HG02798 (cell line): ENCODE data around the gene FIZ1.

Experiments
- ATAC-seq: cut with Tn5 transposase; IDR thresholded peaks from one replicate; pipeline ENCODE4 v1.9.1; 2021; ENCODE audit warnings: mild to moderate bottlenecking; ENCODE audit not compliant: unreplicated experiment, poor library complexity

FIZ1 gene

DNA sequence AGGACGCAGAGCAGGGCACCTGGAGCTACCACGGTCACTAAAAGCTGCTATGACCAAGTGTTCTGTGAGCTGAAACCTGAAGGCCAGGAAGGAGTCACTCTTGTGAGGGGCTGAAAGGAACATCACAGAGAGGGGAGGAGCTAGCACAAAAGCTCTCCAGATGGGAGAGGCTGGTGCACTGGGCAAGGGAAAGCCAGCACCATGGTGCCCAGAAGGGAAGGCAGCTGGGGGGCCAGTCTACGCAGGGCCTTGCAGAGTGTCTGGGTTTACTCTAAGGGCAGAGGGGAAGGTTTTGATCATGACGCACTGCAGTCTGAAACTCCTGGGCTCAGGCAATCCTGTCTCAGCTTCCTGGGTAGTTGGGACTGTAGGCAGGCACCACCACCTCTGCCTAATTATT, 37.4 kb upstream of the FIZ1 start:
- ATAC-seq, result no peak

DNA sequence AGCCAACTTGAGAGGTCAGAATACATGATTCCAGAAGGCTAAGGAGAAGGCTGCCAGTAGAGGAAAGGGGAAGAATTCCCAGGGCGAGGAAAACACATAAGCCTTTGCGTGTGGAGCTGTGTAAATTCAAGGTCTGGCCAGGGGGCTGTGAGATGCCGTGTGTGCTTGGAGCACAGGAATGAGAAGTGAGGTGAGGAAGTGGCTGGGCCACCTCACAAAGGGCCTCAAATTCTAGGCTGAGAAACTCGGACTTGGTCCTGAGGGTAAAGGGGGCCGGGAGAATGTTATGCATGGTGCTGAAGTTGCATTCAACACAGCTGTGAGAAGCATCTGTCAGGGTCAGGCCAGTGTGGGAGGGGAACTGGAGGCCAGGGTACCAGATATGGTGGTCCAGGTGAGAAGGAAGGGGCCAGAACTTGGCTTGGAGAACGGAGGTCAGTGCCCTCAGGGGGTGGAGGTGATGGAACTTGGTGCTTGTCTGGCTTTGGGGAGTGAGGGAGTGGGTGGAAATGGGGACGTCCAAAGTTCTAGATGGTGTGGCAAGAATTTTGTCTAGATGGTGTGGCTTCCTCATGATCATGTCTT, 36.6 kb upstream of the FIZ1 start:
- ATAC-seq, result no peak

DNA sequence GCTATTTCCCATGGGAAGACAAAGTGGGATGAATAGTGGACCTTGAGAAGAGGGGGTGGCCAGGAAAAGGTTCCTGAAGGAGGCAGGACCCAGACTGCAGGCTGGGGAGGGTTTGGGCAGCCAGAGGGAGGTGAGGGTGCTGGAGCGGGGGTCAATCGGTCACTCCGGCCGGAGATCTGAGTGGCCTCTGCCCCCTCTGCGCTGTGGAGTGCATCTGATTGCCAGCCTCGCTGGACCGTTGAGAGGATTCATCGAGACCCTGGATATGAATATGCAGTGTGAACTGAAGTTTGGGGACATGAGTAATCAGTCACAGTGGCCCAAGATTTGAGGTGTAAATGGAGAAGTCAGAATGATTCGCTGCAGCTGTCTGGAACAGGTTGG, 36.0 kb upstream of the FIZ1 start:
- ATAC-seq, result no peak

DNA sequence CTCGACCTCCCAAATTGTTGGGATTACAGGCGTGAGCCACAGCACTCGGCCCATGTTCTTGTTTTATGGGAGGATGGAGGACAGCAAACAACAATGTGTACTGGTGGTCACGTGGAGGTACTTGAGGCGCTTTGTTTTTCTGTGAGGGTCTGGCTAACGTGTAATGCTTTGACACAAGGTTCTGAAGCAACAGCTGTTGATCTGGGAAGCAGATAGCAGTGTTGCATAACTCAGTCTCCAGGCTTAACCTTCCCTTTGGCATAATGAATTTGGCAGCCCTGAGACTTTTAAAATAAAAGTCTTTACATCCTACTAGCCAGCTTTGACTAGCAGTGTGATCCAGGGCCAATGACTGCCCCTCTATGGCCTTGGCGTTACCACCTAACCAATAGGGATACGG, 34.5 kb upstream of the FIZ1 start:
- ATAC-seq, result no peak

DNA sequence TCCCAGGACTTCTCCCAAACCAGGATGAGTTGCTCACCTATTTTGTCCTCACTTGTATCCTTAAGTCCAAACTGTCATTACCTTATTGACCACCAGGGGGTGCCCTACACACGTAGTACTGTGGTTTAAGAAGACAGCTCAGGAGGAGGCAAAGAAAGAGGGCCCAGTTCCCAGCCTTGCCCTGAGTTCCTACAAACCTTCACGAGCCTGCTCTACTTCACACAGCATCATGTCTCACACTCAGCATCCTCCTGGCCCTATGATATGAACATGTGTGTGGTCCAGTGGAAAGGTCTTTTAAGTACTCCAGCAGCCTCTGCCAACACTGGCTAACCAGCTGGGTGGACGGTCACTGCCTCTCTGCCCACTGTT, 33.1 kb upstream of the FIZ1 start:
- ATAC-seq, result peak; percentile 40

DNA sequence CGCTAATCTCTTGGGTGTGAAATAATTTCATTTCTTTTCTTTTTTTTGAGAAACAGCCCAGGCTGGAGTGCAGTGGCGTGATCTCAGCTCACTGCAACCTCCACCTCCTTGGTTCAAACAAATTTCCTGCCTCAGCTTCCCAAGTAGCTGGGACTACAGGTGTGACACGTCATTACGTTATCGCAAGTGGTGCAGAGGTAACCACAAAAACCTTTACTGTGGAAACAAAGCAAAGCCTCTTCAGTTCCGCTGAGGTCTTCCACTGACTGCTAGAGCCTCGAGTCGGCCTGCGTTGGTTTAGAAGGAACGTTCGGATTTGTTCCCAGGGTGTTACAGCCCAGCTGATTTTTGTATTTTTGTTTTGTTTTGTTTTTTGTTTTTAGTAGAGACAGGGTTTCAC, 27.0 kb upstream of the FIZ1 start:
- ATAC-seq, result no peak

DNA sequence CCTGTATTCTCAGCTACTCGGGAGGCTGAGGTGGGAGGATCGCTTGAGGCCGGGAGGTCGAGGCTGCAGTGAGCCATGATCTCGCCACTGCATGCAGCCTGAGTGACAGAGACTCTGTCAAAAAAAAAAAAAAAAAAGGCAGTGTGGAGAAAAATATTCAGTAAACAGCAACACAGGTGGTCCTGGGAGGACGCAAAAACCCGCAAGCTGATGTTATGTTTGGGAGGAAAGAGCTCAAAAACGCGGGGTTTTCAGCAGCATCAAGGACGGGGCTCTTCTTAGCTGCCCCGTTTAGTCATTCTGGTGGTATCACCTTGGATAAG, 25.6 kb upstream of the FIZ1 start:
- ATAC-seq, result no peak

DNA sequence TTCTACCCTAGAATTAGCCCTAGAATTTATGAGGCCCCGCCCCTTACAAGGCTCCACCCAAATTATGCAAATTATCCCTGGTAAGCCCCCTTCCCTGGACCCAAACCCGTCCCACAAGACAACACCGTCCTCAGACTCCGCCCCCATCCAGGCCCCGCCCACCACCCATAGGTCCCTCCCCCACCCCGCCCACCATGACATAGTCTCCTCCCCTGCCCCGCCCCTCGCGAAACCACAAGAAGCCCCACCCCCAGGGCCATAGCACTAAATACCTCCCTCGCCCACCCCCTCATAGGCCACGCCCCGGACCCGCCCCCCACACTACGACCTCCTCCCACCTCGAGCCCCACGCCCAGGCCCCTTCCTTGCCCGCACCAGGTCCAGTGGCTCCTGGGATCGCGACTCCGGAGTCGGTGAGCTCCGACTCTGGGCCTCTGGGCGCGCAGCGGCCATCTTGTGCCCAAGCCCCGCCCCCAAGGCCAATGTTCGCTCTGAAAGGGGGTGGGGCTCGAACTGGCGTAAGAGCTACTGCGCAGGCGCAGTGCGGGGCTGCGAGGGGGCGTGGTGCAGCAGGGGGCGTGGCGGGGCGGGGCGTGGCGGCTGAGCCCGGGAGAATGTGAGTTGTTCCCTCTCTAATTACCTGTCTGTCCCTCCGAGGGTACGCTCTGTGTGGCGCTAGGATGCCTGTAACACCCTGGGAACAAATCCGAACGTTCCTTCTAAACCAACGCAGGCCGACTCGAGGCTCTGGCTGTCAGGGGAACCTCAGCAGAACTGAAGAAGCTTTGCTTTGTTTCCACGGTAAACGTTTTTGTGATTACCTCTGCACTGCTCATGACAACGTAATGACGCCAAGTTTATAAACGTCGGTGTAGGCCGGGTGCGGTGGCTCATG, 25.0 kb upstream of the FIZ1 start, which contains the start of gene ZNF784:
Gene ZNF784, minus strand, starts transcription at position 458 of the 895 bp plus-strand sequence. Its CDS starts 5 bp downstream, at position 453.
- ATAC-seq, result peak; percentile 90

DNA sequence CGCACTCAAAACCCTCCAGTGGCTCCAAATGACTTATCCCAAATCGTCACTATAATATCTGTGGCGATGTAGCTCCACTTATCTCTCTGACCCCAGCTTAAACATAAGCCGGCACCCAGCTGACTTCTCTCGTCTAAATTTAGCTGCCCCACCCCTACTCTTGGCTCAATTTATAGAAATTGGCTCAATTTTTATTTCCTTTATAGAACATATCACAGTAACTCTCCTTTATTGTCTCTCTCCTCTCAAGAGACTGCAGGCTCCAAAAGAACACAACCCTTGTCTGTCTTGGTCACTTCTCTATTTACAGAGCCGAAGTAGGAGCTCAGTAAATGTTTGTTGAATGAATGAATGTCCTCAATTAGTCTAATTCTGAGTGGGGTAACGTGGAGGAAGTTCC, 24.2 kb upstream of the FIZ1 start:
- no peak for ATAC-seq

DNA sequence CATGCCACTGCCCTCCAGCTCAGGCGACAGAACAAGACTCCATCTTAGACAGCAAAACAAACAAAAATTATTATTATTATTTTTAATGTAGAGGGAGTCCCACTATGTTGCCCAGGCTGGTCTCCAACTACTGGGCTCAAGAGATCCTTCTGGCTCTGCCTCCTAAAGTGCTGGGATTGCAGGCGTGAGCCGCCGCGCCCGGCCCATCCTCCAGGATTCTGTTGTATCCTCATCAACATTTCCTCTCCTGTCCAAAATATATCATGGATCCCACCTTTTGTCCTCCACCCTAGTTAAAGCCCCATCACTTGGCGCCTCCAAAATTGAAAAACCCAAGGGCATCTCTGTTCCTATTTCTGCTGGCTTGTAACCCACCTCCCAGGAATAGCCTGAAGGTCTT, 23.8 kb upstream of the FIZ1 start:
- ATAC-seq, result no peak

DNA sequence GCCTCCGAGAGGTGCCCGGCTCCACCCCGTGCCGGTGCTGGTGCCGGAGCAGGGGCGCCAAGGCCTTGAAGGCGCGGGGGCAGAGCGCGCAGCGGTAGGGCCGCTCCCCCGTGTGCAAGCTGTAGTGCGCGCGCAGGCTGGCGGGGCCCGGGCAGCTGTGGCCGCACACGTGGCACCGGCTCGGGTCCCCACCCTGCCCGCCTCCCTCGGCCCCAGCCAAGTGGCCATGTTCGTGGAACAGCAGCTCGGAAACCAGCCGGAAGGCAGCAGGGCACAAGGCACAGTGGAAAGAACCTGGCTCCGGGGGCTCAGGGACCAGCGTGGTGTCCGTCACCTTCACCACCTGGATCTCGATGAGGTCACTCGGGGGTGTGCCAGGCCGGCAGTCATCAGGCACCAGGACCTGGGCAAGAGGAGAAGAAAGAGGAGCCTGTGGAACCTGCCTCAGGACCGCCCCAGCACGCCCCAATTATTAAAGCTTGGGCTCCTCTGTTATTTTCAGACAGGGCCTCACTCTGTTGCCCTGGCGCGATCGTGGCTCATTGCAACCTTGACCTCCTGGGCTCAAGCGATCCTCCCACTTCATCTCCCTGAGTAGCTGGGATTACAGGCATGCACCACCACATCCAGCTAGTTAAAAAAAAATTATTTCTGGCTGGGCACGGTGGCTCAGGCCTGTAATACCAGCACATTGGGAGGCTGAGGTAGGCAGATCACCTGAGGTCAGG, 23.1 kb upstream of the FIZ1 start:
- no peak for ATAC-seq

DNA sequence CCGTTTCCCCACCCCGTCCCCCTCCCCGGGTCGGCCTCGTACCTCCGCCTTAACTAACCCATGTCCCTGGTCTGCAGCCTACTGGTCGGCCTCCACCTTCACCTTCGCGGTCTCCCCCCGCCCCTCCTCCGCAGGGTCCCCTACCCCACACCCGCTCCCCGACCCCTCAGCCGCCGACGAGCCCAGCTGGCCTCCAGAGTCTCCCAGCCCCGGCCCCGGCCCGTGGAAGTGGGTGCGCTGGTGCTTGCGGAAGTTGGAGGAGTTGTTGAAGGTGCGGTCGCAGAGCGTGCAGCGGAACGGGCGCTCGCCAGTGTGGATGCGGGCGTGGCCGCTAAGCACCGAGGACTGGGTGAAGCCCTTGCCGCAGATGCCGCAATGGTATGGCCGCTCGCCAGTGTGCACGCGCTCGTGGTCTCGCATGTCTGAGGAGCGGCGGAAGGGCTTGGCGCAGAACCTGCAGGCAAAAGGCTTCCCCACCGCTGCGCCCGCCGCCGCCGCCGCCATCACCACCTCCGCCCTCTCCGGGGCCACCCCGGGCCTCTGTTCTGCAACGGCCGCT, 22.4 kb upstream of the FIZ1 start:
- ATAC-seq, result no peak

DNA sequence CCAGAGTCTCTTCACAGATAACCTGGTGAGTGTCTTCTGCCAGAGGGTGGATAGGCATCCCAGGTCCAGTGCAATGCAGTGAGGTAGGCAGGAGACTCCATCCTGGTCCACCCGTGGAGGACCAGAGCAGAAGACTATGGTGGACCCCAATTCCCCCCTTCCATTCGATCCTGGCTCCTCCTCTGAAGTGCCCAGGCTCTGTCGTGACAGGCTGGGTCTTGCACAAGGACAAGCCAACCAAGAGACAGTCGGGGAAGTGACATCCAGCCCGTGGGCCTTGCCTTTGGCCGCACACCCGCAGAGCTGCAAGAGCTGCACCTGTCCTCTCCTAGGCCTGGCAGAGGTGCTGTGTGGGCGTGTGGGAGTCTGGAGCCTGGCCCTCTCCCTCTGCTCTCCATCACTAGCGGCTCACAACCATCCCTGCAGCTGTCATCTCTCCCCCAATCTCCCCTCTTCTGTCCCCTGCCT, 21.9 kb upstream of the FIZ1 start:
- no peak for ATAC-seq

DNA sequence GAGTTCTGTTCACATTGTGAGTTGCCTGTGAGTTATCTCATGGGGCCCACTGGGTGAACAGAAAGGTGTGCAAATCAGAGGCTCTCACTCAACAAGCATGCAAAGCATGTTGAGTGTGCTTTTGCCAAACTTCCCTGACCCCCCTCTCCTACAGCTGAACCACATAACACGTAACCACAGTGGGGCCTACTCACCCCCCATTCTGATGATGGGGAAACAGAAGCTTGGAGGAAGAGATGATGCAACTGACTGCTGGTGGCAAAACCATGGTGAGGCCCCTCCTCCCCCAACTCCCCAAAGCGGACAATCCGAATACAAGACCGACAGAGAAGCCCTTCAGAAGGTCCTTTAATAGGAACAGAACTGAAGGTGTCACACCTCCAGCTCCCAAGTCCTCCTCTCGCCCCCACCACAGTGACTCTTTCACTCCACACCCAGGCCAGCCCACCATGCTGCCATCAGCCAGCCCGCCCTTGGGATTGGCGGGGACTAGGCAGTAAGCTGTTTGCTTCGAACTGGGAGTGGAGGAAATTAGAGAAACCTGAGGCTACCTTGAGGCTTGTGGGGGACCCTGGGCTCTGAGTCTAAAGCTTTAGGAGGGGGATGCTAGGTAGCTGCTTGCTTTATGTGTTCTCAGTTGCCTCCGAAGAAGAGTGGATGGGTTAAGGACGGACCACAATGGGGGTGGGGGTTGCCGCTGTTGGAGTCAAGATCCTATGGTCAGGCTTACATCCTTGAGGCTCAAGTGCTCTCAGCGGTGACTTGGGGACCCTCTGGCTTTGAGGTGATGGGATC, 21.3 kb upstream of the FIZ1 start:
- no peak for ATAC-seq

DNA sequence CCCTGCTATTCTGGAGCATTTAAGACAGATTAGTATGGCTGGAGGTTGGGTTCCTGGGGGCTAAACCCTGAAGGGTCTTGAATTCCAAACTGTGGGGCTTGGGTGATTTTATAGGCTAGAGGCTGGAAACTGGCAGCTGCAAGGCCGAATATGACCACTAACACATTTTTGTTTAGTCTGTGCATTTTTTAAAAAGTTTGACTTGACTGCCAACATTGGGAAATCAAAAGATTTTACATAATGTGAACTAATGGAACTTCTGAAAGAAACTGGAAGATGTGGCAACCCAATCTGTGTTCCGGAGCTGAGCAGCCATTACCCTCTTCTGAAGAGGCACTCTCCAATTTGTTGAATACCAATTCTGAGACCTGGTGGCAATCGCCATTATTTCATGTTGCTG, 20.0 kb upstream of the FIZ1 start:
- no peak for ATAC-seq

DNA sequence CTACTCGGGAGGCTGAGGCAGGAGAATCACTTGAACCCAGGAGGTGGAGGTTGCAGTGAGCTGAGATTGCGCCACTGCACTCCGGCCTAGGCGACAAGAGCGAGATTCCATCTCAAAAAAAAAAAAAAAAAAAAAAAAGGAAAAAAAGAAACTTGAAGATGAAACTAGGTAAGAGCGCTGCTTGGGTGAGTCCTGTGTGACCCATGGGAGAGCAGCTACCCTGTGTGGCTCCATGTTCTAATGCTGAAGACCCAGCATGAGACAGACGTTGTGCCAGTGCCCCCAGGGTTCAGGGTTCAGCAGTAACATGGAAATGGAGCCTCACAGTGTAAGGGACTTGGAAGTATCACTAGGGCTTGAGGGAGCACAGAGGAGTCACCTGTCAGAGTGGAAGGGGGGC, 19.1 kb upstream of the FIZ1 start:
- no peak for ATAC-seq

DNA sequence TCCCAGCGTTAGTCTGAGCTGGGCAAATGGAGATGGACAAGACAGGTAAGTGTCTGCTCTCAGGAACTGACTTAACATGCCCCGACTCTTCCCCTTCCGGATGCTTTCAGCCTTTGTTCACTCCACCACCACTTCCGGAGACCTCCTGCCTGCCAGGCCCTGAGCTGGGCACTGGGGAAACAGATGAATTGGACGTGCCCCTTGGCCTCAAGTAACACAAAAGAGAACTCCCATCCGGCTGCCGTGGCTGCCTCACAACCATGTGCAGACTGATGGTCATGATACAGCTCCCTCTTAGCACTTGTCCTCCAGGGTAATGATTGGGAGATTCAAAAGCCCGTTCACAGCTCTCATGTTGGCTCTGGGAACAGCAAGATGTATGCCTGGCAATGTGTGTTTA, 18.1 kb upstream of the FIZ1 start:
- ATAC-seq, result no peak

DNA sequence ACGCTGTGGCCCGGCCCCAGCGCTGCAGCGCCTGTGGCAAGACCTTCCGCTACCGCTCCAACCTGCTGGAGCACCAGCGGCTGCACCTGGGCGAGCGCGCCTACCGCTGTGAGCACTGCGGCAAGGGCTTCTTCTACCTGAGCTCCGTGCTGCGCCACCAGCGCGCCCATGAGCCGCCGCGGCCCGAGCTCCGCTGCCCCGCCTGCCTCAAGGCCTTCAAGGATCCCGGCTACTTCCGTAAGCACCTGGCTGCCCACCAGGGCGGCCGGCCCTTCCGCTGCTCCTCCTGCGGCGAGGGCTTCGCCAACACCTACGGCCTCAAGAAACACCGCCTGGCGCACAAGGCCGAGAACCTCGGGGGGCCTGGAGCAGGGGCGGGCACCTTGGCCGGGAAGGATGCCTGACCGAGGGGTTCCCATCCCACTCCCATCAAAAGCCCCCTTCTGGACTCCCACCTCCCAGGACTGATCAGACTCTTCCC, 17.1 kb upstream of the FIZ1 start:
- no peak for ATAC-seq

DNA sequence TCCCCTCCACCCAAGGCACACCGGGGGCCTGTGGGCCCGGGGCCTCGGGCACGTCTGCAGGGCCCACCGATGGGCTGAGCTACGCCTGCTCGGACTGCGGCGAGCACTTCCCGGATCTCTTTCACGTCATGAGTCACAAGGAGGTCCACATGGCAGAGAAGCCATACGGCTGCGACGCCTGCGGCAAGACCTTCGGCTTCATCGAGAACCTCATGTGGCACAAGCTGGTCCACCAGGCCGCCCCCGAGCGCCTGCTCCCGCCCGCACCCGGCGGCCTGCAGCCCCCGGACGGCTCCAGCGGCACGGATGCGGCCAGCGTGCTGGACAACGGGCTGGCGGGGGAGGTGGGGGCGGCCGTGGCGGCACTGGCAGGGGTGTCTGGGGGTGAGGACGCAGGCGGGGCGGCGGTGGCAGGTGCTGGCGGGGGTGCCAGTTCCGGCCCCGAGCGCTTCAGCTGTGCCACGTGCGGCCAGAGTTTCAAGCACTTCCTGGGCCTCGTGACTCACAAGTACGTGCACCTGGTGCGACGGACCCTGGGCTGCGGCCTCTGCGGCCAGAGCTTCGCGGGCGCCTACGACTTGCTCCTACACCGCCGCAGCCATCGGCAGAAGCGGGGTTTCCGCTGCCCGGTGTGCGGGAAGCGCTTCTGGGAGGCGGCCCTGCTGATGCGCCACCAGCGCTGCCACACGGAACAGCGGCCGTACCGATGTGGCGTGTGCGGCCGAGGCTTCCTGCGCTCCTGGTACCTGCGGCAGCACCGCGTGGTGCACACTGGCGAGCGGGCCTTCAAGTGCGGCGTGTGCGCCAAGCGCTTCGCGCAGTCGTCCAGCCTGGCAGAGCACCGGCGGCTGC, 16.5 kb upstream of the FIZ1 start:
- ATAC-seq, result no peak
